Activated CD8-positive, alpha-beta T cell treated with anti-CD3 and anti-CD28 coated beads, Interleukin-2, amount 10 ng/mL, durations not matched to agents 7 days and 5 days (primary cell): ENCODE measurements around the gene ENOX1. TPM values are rescaled to one million over a fixed set of nuclear protein-coding genes. Genes with fewer than 3 reads are reported as not detected.

Experiments used
- ATAC-seq: fragments of 150-1000 bp; cut with Tn5 transposase; one replicate; pipeline ENCODE4 v1.10.0; 2021; ENCODE audit warnings: moderate library complexity
- CTCF ChIA-PET: fragments of 350-600 bp; sonication (Branson Sonifier 250); formaldehyde crosslinking; loops from one replicate; lab custom pipeline; 2021; ENCODE audit warnings: antibody characterized with exemption; lab: Charles Lee
- POLR2A ChIA-PET: fragments of 350-600 bp; sonication (Branson Sonifier 250); formaldehyde crosslinking; loops from one replicate; lab custom pipeline; 2021; ENCODE audit warnings: antibody characterized with exemption; lab: Charles Lee
- DNase-seq: peaks from one replicate; pipeline ENCODE4 v3.0.0-alpha.2; 2020
- H3K27ac Mint-ChIP-seq: one replicate; pipeline ENCODE4 v1.8.0; 2021; ENCODE audit warnings: mild to moderate bottlenecking, mixed read lengths
- H3K27me3 Mint-ChIP-seq: one replicate; pipeline ENCODE4 v1.8.0; 2021; ENCODE audit warnings: low read depth, mixed read lengths
- H3K36me3 Mint-ChIP-seq: one replicate; pipeline ENCODE4 v1.8.0; 2021; ENCODE audit warnings: low read depth, mixed read lengths
- H3K4me1 Mint-ChIP-seq: one replicate; pipeline ENCODE4 v1.8.0; 2021; ENCODE audit warnings: low read depth, mixed read lengths
- H3K4me3 Mint-ChIP-seq: one replicate; pipeline ENCODE4 v1.8.0; 2021; ENCODE audit warnings: mild to moderate bottlenecking, mixed read lengths
- H3K9me3 Mint-ChIP-seq: one replicate; pipeline ENCODE4 v1.8.0; 2022; ENCODE audit warnings: mixed read lengths; ENCODE audit not compliant: insufficient read depth
- total RNA-seq, 2 experiments: library from RNA; stranded (reverse); gene quantifications; one replicate each; pipeline ENCODE4 v1.2.3, GENCODE V29; 2021

Gene ENOX1
- total RNA-seq, 2 experiments from 2014 or later: 0.08 TPM; not detected in 1

- DNase-seq: no peak
- Mint-ChIP-seq H3K4me1 (peaks cover 8% of the 10 kb centered on the region), H3K27me3 (peaks cover 9% of the 10 kb centered on the region), H3K27ac (no peak overlapping the region), H3K9me3 (no peaks in the 10 kb centered on the region), H3K36me3 (no peaks in the 10 kb centered on the region), H3K4me3 (no peak overlapping the region)
- POLR2A ChIA-PET: no interaction called here
- CTCF ChIA-PET: no interaction called here
- no peak for ATAC-seq
These were observed 123.8 kb downstream of the ENOX1 start for GRCh38 chr13:43662976-43663375.

DNA sequence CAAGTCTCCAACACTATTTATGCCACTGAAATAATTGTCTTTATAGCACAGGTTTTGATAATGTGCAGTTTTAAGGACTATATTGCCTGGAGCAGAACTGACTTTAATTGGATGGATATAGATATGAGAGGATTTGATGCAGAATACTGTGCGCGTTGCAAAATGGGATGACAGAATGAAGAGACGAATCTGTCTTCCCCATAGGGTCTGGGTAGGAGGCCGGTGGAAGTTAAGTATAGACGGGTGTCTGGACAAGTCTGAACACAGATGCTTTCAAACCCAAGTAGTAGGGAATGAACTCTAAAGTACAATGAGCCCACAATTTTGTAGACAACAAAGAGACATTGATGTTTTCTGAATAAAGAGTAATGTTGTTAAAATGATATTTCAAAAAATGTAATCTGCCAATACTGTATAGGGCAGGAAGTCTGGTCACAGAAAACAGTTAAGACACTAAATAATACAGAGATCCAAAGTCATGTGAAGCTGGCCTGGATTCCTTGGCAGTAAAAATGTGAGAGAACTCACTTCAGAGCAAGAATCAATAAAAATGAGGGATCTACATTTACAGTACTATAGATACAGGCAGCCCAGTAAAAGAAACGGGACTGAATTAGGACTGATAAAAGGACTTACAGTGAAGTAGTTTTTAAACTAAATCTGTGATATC, 125.5 kb downstream of the ENOX1 start:
- H3K27me3 Mint-ChIP-seq: peaks cover 9% of the 10 kb centered on the region
- peaks cover 8% of the 10 kb centered on the region for H3K4me1 Mint-ChIP-seq
- DNase-seq (no peak), ATAC-seq (no peak)
- no peak overlapping the region for H3K27ac Mint-ChIP-seq
- POLR2A ChIA-PET: no interaction called here
- no peaks in the 10 kb centered on the region for H3K9me3 Mint-ChIP-seq
- no peak overlapping the region for H3K4me3 Mint-ChIP-seq
- H3K36me3 Mint-ChIP-seq: no peaks in the 10 kb centered on the region
- CTCF ChIA-PET: no interaction called here

GRCh38 chr13:43657485-43657884, 129.3 kb downstream of the ENOX1 start:
- no peak for DNase-seq
- POLR2A ChIA-PET: no interaction called here
- Mint-ChIP-seq H3K4me3 (no peak overlapping the region), H3K9me3 (no peaks in the 10 kb centered on the region), H3K36me3 (no peaks in the 10 kb centered on the region), H3K27me3 (peaks cover 23% of the 10 kb centered on the region), H3K4me1 (no peaks in the 10 kb centered on the region), H3K27ac (no peak overlapping the region)
- ATAC-seq: no peak
- CTCF ChIA-PET: no interaction called here

- Mint-ChIP-seq H3K9me3 (no peaks in the 10 kb centered on the region), H3K36me3 (no peaks in the 10 kb centered on the region), H3K27me3 (peaks cover 19% of the 10 kb centered on the region), H3K27ac (no peak overlapping the region), H3K4me3 (no peak overlapping the region), H3K4me1 (no peaks in the 10 kb centered on the region)
- POLR2A ChIA-PET: interaction anchor here (0.6 kb wide), 1 partner anchor 813 kb away, joined by 4 read pairs; no protein-coding TSS in a partner anchor
- no peak for ATAC-seq
- DNase-seq: no peak
- CTCF ChIA-PET: no interaction called here
These were observed 132.8 kb downstream of the ENOX1 start for GRCh38 chr13:43653980-43654379.

DNA sequence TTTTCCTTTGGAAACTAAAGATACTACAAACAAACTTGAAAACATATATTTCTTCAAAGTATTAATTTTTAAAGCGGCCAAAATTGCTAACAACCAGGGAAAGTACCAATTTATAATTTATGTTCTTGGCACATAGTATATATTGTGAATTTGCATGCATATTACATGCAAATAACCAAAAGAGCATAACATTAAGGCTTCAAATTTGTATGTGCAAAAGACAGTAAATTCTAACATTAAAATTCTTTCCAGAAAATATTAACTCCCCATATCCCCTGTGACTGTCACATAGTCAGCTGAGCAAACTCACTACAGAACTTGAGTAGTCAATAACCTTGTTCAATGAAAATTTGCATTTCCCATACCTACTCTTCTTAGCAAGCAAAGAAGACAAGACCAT, 133.4 kb downstream of the ENOX1 start:
- ATAC-seq (no peak), DNase-seq (no peak)
- Mint-ChIP-seq H3K27ac (no peak overlapping the region), H3K4me3 (no peak overlapping the region), H3K36me3 (no peaks in the 10 kb centered on the region), H3K4me1 (no peaks in the 10 kb centered on the region), H3K27me3 (peaks cover 17% of the 10 kb centered on the region), H3K9me3 (no peaks in the 10 kb centered on the region)
- POLR2A ChIA-PET: interaction anchor here (0.6 kb wide), 1 partner anchor 813 kb away, joined by 4 read pairs; no protein-coding TSS in a partner anchor
- CTCF ChIA-PET: no interaction called here

- Mint-ChIP-seq H3K27ac (no peak overlapping the region), H3K36me3 (no peaks in the 10 kb centered on the region), H3K4me1 (no peaks in the 10 kb centered on the region), H3K27me3 (peaks cover 14% of the 10 kb centered on the region), H3K4me3 (no peak overlapping the region), H3K9me3 (no peaks in the 10 kb centered on the region)
- POLR2A ChIA-PET: interaction anchor here (0.8 kb wide), 1 partner anchor 39 kb away, joined by 3 read pairs; no protein-coding TSS in a partner anchor
- CTCF ChIA-PET: no interaction called here
- ATAC-seq (no peak), DNase-seq (no peak)
These were observed 134.0 kb downstream of the ENOX1 start for GRCh38 chr13:43652760-43653159.

DNA sequence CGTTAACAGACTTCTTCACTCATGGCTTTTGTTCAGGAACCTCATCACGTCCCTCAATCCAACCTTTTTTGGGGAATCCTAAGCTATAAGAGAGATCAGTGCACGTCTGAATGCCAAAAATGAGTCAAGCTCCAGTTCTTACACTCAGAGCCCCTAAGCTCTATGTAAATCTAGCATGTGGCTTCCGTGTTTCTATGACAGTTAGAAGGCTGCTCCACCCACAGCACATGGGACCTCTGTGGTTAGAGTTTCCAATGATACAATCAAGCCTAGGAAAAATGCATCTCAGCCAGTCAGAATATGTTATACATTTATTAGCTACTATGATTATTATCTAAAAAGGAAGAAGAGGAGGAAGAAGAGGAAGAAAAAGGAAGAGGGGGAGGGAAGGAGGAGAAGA, 135.9 kb downstream of the ENOX1 start:
- no peaks in the 10 kb centered on the region for H3K9me3 Mint-ChIP-seq
- ChIA-PET CTCF (no interaction called here), POLR2A (no interaction called here)
- ATAC-seq: no peak
- no peak overlapping the region for H3K4me3 Mint-ChIP-seq
- no peak for DNase-seq
- no peak overlapping the region for H3K27ac Mint-ChIP-seq
- no peaks in the 10 kb centered on the region for H3K4me1 Mint-ChIP-seq
- H3K27me3 Mint-ChIP-seq: peaks cover 16% of the 10 kb centered on the region
- no peaks in the 10 kb centered on the region for H3K36me3 Mint-ChIP-seq

DNA sequence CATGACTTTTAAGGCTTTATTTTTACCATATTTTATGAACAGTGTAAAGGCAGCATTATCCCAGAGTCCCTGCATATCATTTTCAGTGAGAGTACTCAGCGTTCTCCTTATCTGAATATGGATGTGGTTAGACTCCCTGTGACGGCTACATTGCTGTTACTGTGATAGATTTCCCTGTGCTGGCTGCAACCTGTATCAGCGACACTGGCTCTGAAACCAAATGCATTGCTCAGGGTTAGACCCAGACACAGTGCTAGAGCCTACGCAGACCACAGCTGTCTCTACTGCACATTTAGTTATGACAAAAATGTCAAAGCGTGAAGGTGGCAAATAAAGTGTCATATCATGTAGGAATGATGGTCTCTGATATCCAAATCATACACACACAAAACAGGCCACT, 138.0 kb downstream of the ENOX1 start:
- ChIA-PET CTCF (no interaction called here), POLR2A (no interaction called here)
- ATAC-seq: no peak
- peaks cover 4% of the 10 kb centered on the region for H3K27me3 Mint-ChIP-seq
- no peak overlapping the region for H3K27ac Mint-ChIP-seq
- no peak overlapping the region for H3K4me3 Mint-ChIP-seq
- no peaks in the 10 kb centered on the region for H3K36me3 Mint-ChIP-seq
- H3K9me3 Mint-ChIP-seq: no peaks in the 10 kb centered on the region
- DNase-seq: no peak
- no peaks in the 10 kb centered on the region for H3K4me1 Mint-ChIP-seq

DNA sequence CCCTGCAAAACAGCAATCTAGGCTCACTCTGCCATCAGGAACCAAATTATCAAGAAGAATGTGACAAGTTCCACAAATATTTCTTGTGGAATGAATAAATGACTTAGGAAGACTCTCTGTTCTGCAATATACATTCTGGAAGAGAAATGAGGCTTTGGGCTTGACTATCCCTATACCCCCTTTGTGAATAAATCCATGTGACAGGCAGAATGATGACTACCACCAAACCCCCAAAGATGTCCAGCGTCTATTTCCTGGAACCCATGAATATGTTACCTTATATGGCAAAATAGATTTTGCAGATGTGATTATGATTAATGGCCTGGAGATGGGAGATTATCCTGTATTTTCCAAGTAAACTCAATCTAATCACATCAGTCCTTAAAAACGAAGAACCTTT, 139.3 kb downstream of the ENOX1 start:
- CTCF ChIA-PET: no interaction called here
- H3K4me3 Mint-ChIP-seq: no peak overlapping the region
- H3K36me3 Mint-ChIP-seq: no peaks in the 10 kb centered on the region
- DNase-seq: no peak
- no peaks in the 10 kb centered on the region for H3K9me3 Mint-ChIP-seq
- H3K4me1 Mint-ChIP-seq: no peaks in the 10 kb centered on the region
- peaks cover 2% of the 10 kb centered on the region for H3K27me3 Mint-ChIP-seq
- POLR2A ChIA-PET: no interaction called here
- H3K27ac Mint-ChIP-seq: no peak overlapping the region
- no peak for ATAC-seq

- CTCF ChIA-PET: no interaction called here
- Mint-ChIP-seq H3K4me1 (no peaks in the 10 kb centered on the region), H3K36me3 (no peaks in the 10 kb centered on the region), H3K27me3 (peaks cover 11% of the 10 kb centered on the region), H3K27ac (no peak overlapping the region), H3K9me3 (no peaks in the 10 kb centered on the region), H3K4me3 (no peak overlapping the region)
- ATAC-seq (no peak), DNase-seq (no peak)
- POLR2A ChIA-PET: no interaction called here
These were observed 146.3 kb downstream of the ENOX1 start for GRCh38 chr13:43640476-43640875.

- ATAC-seq: no peak
- ChIA-PET CTCF (no interaction called here), POLR2A (no interaction called here)
- Mint-ChIP-seq H3K4me3 (no peak overlapping the region), H3K27ac (no peak overlapping the region), H3K9me3 (no peaks in the 10 kb centered on the region), H3K4me1 (no peaks in the 10 kb centered on the region), H3K27me3 (peaks cover 7% of the 10 kb centered on the region), H3K36me3 (no peaks in the 10 kb centered on the region)
- DNase-seq: no peak
These were observed 155.7 kb downstream of the ENOX1 start for GRCh38 chr13:43631106-43631505.

DNA sequence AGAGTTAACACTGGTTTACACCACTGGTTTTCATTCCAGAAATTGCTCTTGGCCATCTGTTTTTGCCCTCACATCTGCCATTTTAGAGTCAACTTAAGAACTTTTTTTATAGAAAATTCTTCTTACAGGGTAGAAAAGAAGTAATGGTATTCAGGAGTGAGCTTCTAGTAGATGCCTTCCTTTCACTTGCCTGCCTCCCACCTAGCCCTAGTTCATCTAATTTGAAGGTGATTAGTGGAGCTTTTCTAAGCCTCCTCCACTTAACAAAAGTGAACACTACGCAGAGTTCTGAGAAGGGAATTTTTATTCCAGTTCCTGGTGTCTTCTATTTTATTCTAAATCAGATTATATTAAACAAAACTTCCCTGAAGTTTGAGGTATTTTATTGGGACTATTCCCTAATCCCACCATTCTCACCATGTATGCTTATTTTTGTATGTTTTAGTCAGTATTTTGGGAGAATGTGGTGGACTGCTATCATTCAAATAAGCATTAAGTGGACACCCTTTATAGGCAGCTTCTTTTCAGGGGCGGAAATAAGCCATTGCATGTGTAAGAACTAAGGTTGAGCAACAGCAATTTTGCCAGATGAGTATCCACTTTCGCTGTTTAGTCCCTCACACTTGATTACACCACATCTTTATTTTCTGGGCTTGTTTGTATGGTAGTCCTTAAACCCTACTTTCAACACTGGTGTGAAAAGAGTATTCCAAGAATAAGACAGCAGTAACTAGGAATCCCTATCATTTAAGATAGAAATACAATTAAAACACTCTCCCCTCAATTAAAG, 156.9 kb downstream of the ENOX1 start:
- H3K9me3 Mint-ChIP-seq: no peaks in the 10 kb centered on the region
- ATAC-seq: no peak

More for the DNA sequence above, 156.9 kb downstream of the ENOX1 start:
- POLR2A ChIA-PET: no interaction called here
- Mint-ChIP-seq H3K27ac (no peak overlapping the region), H3K4me3 (no peak overlapping the region), H3K27me3 (peaks cover 5% of the 10 kb centered on the region), H3K36me3 (no peaks in the 10 kb centered on the region), H3K4me1 (no peaks in the 10 kb centered on the region)
- CTCF ChIA-PET: no interaction called here
- no peak for DNase-seq
